ENCODE measurements around the gene OLFM3.

The OLFM3 gene

GRCh38 chr1:101942516-101943193 is 54.1 kb downstream of the OLFM3 start:
- DNase-seq: no peak

- no peak for DNase-seq
These were observed 58.0 kb downstream of the OLFM3 start for GRCh38 chr1:101938681-101939080.

- DNase-seq: no peak
These were observed 67.4 kb downstream of the OLFM3 start for GRCh38 chr1:101929343-101929742.

GRCh38 chr1:101928829-101929228 is 67.9 kb downstream of the OLFM3 start:
- DNase-seq: no peak

- DNase-seq: no peak
These were observed 72.0 kb downstream of the OLFM3 start for GRCh38 chr1:101924700-101925099.

- DNase-seq: no peak
These were observed 76.1 kb downstream of the OLFM3 start for GRCh38 chr1:101920577-101920976.

GRCh38 chr1:101918277-101918676 is 78.4 kb downstream of the OLFM3 start:
- no peak for DNase-seq

- no peak for DNase-seq
These were observed 81.1 kb downstream of the OLFM3 start for GRCh38 chr1:101915597-101915996.

- DNase-seq: no peak
These were observed 82.1 kb downstream of the OLFM3 start for GRCh38 chr1:101914473-101915242.

GRCh38 chr1:101911894-101912293 is 84.8 kb downstream of the OLFM3 start:
- DNase-seq: no peak

- DNase-seq: no peak
These were observed 87.7 kb downstream of the OLFM3 start for GRCh38 chr1:101908980-101909379.

- DNase-seq: no peak
These were observed 89.5 kb downstream of the OLFM3 start for GRCh38 chr1:101907264-101907663.

- no peak for DNase-seq
These were observed 91.4 kb downstream of the OLFM3 start for GRCh38 chr1:101905283-101905835.

- DNase-seq: no peak
These were observed 94.5 kb downstream of the OLFM3 start for GRCh38 chr1:101902199-101902598.

- no peak for DNase-seq
These were observed 98.6 kb downstream of the OLFM3 start for GRCh38 chr1:101898137-101898536.

GRCh38 chr1:101884621-101885020 is 112.1 kb downstream of the OLFM3 start:
- no peak for DNase-seq

- DNase-seq: no peak
These were observed 120.8 kb downstream of the OLFM3 start for GRCh38 chr1:101875891-101876290.

- DNase-seq: no peak
These were observed 123.1 kb downstream of the OLFM3 start for GRCh38 chr1:101873672-101874071.

GRCh38 chr1:101859941-101860340 is 136.8 kb downstream of the OLFM3 start:
- DNase-seq: no peak

- no peak for DNase-seq
These were observed 142.5 kb downstream of the OLFM3 start for GRCh38 chr1:101854271-101854670.

GRCh38 chr1:101852936-101853335 is 143.8 kb downstream of the OLFM3 start:
- no peak for DNase-seq

GRCh38 chr1:101849356-101849755 is 147.4 kb downstream of the OLFM3 start:
- DNase-seq: no peak

GRCh38 chr1:101847626-101848025 is 149.1 kb downstream of the OLFM3 start:
- DNase-seq: no peak

- DNase-seq: no peak
These were observed 149.9 kb downstream of the OLFM3 start for GRCh38 chr1:101846820-101847219.

All from NK-92 treated with Interleukin-12 subunit alpha and Interleukin-12 subunit beta, amount 100 ng/mL, for 24 hours (cell line).